ENCODE results near the gene RSPRY1. TPM values are rescaled to one million over a fixed set of nuclear protein-coding genes. Genes with fewer than 3 reads are reported as not detected.
"Not testable (repeated sequence)": the region's sequence is repeated elsewhere in the genome, so short reads cannot be mapped to it uniquely, and the experiment has no call there.

The RSPRY1 gene
- polyA plus RNA-seq, 1 experiment: 63.8 TPM

- Histone ChIP-seq H3K4me3 (ENCODE audit: low read depth, low read length) (peak overlapping the region; percentile 90), H3K9me3 (ENCODE audit: control insufficient read depth, insufficient read depth, low read length) (peaks cover 4% of the 10 kb centered on the region; the same call in 1 of the 2 replicates), H3K27me3 (ENCODE audit: control insufficient read depth, insufficient read depth, low read length) (no peaks in the 10 kb centered on the region), H3K27ac (ENCODE audit: low read depth, low read length) (peak overlapping the region; percentile 78)
- ChIA-PET CTCF (interaction anchor here (0.9 to 1.3 kb wide), 2 partner anchors 91 to 115 kb away, joined by 4 to 5 read pairs; no protein-coding TSS in a partner anchor), POLR2A (interaction anchor here (0.7 to 1.4 kb wide), 3 partner anchors 10 to 390 kb away, joined by 3 to 17 read pairs (median 5); no protein-coding TSS in a partner anchor)
- TF ChIP-seq CTCF (IDR thresholded peaks at IDR 0.05; ENCODE audit: low read depth, low read length): no peak
- DNase-seq (ENCODE audit: low read depth, low spot score): no peak
Measured at GRCh38 chr16:57184887-57185445, 1.2 kb upstream of the RSPRY1 start.

- ChIA-PET POLR2A (interaction anchor here (0.6 to 1.6 kb wide), 12 partner anchors 9 to 390 kb away, joined by 3 to 17 read pairs (median 4); partner anchors contain the start of genes ARL2BP, CIAPIN1, COQ9 and CPNE2), CTCF (interaction anchor here (0.7 to 1.3 kb wide), 3 partner anchors 11 to 115 kb away, joined by 3 to 4 read pairs (median 3); no protein-coding TSS in a partner anchor)
- DNase-seq (ENCODE audit: low read depth, low spot score): no peak
- Histone ChIP-seq H3K9me3 (ENCODE audit: control insufficient read depth, insufficient read depth, low read length) (peaks cover 4% of the 10 kb centered on the region; the same call in 1 of the 2 replicates), H3K27me3 (ENCODE audit: control insufficient read depth, insufficient read depth, low read length) (no peaks in the 10 kb centered on the region), H3K4me3 (ENCODE audit: low read depth, low read length) (peak overlapping the region; percentile 90), H3K27ac (ENCODE audit: low read depth, low read length) (peak overlapping the region; percentile 78)
- no peak for TF ChIP-seq CTCF (IDR thresholded peaks at IDR 0.05; ENCODE audit: low read depth, low read length)
Measured at GRCh38 chr16:57185446-57185944, 634 bp upstream of the RSPRY1 start.

- Histone ChIP-seq H3K4me3 (ENCODE audit: low read depth, low read length) (peak overlapping the region; percentile 95), H3K9me3 (ENCODE audit: control insufficient read depth, insufficient read depth, low read length) (peaks cover 4% of the 10 kb centered on the region; the same call in 1 of the 2 replicates), H3K27ac (ENCODE audit: low read depth, low read length) (peak overlapping the region; percentile 80), H3K27me3 (ENCODE audit: control insufficient read depth, insufficient read depth, low read length) (no peaks in the 10 kb centered on the region)
- CTCF ChIA-PET: no interaction called here
- no peak for DNase-seq (ENCODE audit: low read depth, low spot score)
- POLR2A ChIA-PET: interaction anchor here (0.6 to 1.6 kb wide), 3 partner anchors 58 to 256 kb away, joined by 3 read pairs; partner anchors contain the start of gene ARL2BP
- TF ChIP-seq CTCF (IDR thresholded peaks at IDR 0.05; ENCODE audit: low read depth, low read length): no peak
Measured at GRCh38 chr16:57186872-57187854, 1.0 kb downstream of the RSPRY1 start.

GRCh38 chr16:57187902-57188710, 2.0 kb downstream of the RSPRY1 start:
- H3K27ac ChIP-seq (ENCODE audit: low read depth, low read length); H3K27me3 ChIP-seq (ENCODE audit: control insufficient read depth, insufficient read depth, low read length); POLR2A ChIA-PET; H3K9me3 ChIP-seq (ENCODE audit: control insufficient read depth, insufficient read depth, low read length); DNase-seq (ENCODE audit: low read depth, low spot score): not testable (repeated sequence)
- peak overlapping the region; percentile 95 for H3K4me3 ChIP-seq (ENCODE audit: low read depth, low read length)
- CTCF ChIA-PET: interaction anchor here (0.7 kb wide), 1 partner anchor 19 kb away, joined by 3 read pairs; no protein-coding TSS in a partner anchor

- DNase-seq (ENCODE audit: low read depth, low spot score): no peak
- ChIA-PET CTCF (interaction anchor here (0.7 to 1.1 kb wide), 2 partner anchors 20 to 97 kb away, joined by 3 to 5 read pairs; partner anchors contain the start of gene CPNE2), POLR2A (no interaction called here)
- no peaks in the 10 kb centered on the region for H3K27me3 ChIP-seq (ENCODE audit: control insufficient read depth, insufficient read depth, low read length)
- no peak overlapping the region for H3K4me3 ChIP-seq (ENCODE audit: low read depth, low read length)
- H3K9me3 ChIP-seq (ENCODE audit: control insufficient read depth, insufficient read depth, low read length): peaks cover 4% of the 10 kb centered on the region; the same call in 1 of the 2 replicates
- H3K27ac ChIP-seq (ENCODE audit: low read depth, low read length): no peak overlapping the region
- no peak for TF ChIP-seq CTCF (IDR thresholded peaks at IDR 0.05; ENCODE audit: low read depth, low read length)
Measured at GRCh38 chr16:57188711-57189002, 2.5 kb downstream of the RSPRY1 start.

GRCh38 chr16:57189527-57189926, 3.4 kb downstream of the RSPRY1 start:
- CTCF ChIA-PET: interaction anchor here (0.5 to 1.1 kb wide), 2 partner anchors 97 to 126 kb away, joined by 3 to 5 read pairs; partner anchors contain the start of gene CPNE2

More at GRCh38 chr16:57189527-57189926, 3.4 kb downstream of the RSPRY1 start:
- H3K9me3 ChIP-seq (ENCODE audit: control insufficient read depth, insufficient read depth, low read length); H3K27ac ChIP-seq (ENCODE audit: low read depth, low read length); DNase-seq (ENCODE audit: low read depth, low spot score); H3K27me3 ChIP-seq (ENCODE audit: control insufficient read depth, insufficient read depth, low read length); H3K4me3 ChIP-seq (ENCODE audit: low read depth, low read length); POLR2A ChIA-PET: not testable (repeated sequence)
